IMR-90 (cell line): ENCODE measurements around the gene HUS1B. TPM values are rescaled to one million over a fixed set of nuclear protein-coding genes. Genes with fewer than 3 reads are reported as not detected.
"Not testable (repeated sequence)": the region's sequence is repeated elsewhere in the genome, so short reads cannot be mapped to it uniquely, and the experiment has no call there.

ENCODE experiments used
- ATAC-seq: fragments of 200-7000 bp; cut with Tn5 transposase; 2 replicates; pipeline ENCODE4 v1.9.1; 2020; ENCODE audit warnings: low read depth, mild to moderate bottlenecking, moderate library complexity
- BruUV-seq: library from RNA; stranded (reverse); fragments of 400-500 nt; replicated peaks from 2 replicates; lab custom pipeline; 2021; lab: Mats Ljungman, UMichigan
- CTCF ChIA-PET: fragments of 300-600 bp; formaldehyde crosslinking; extraction: SDS; loops from one replicate; lab custom pipeline; 2021; ENCODE audit warnings: antibody characterized with exemption; lab: Yijun Ruan, JAX
- POLR2A ChIA-PET: fragments of 300-600 bp; sonication (Branson Sonifier 250); formaldehyde crosslinking; loops from one replicate; lab custom pipeline; 2022; ENCODE audit warnings: antibody characterized with exemption; ENCODE audit not compliant: unreplicated experiment; lab: Charles Lee
- DNase-seq: peaks from one replicate; pipeline ENCODE4 v3.0.0; 2013
- H2AFZ ChIP-seq: replicated peaks from 2 replicates; pipeline ENCODE3; 2013; ENCODE audit warnings: low read length, mild to moderate bottlenecking; ENCODE audit not compliant: poor library complexity
- H2AK5ac ChIP-seq: 2 replicates; pipeline ENCODE4 v1.6.1; 2013; ENCODE audit warnings: low read depth, low read length, inconsistent platforms
- H2AK9ac ChIP-seq: replicated peaks from 2 replicates; pipeline ENCODE3; 2013; ENCODE audit warnings: mild to moderate bottlenecking, low read depth, low read length, moderate library complexity; ENCODE audit not compliant: poor library complexity
- H2BK120ac ChIP-seq: 2 replicates; pipeline ENCODE4 v1.6.1; 2013; ENCODE audit warnings: low read depth, low read length, inconsistent platforms
- H2BK15ac ChIP-seq: 3 replicates; pipeline ENCODE4 v1.6.1; 2013; ENCODE audit warnings: low read depth, low read length, inconsistent platforms
- H2BK20ac ChIP-seq: 2 replicates; pipeline ENCODE4 v1.6.1; 2013; ENCODE audit warnings: low read depth, mild to moderate bottlenecking, inconsistent platforms, low read length, moderate library complexity
- H2BK5ac ChIP-seq: 2 replicates; pipeline ENCODE4 v1.6.1; 2013; ENCODE audit warnings: mild to moderate bottlenecking, low read depth, low read length, inconsistent platforms; ENCODE audit not compliant: poor library complexity, severe bottlenecking
- H3K14ac ChIP-seq: replicated peaks from 2 replicates; pipeline ENCODE4 v1.6.1; 2013; ENCODE audit warnings: low read depth, low read length, inconsistent platforms
- H3K18ac ChIP-seq: 2 replicates; pipeline ENCODE4 v1.6.1; 2013; ENCODE audit warnings: low read depth, low read length, control low read depth
- H3K23ac ChIP-seq: 2 replicates; pipeline ENCODE4 v1.6.1; 2013; ENCODE audit warnings: low read depth, low read length, inconsistent platforms
- H3K27ac ChIP-seq: 2 replicates; pipeline ENCODE4 v1.5.1; 2013; ENCODE audit warnings: mild to moderate bottlenecking, control low read depth, low read length; ENCODE audit not compliant: insufficient read depth
- H3K27me3 ChIP-seq: 2 replicates; pipeline ENCODE4 v1.6.1; 2013; ENCODE audit warnings: low read length; ENCODE audit not compliant: control insufficient read depth, insufficient read depth
- H3K36me3 ChIP-seq: 2 replicates; pipeline ENCODE4 v1.6.1; 2013; ENCODE audit warnings: low read length, mixed read lengths; ENCODE audit not compliant: control insufficient read depth, insufficient read depth
- H3K4ac ChIP-seq: 2 replicates; pipeline ENCODE4 v1.6.1; 2013; ENCODE audit warnings: low read depth, low read length, inconsistent platforms
- H3K4me1 ChIP-seq: 2 replicates; pipeline ENCODE4 v1.6.1; 2013; ENCODE audit warnings: low read length, mixed read lengths; ENCODE audit not compliant: control insufficient read depth, insufficient read depth
- H3K4me2 ChIP-seq: 2 replicates; pipeline ENCODE4 v1.6.1; 2013; ENCODE audit warnings: low read depth, mild to moderate bottlenecking, control low read depth, low read length, moderate library complexity
- H3K4me3 ChIP-seq: 2 replicates; pipeline ENCODE4 v1.5.1; 2013; ENCODE audit warnings: low read depth, mild to moderate bottlenecking, control low read depth, low read length, moderate library complexity; ENCODE audit not compliant: insufficient read depth
- H3K56ac ChIP-seq: 2 replicates; pipeline ENCODE4 v1.6.1; 2013; ENCODE audit warnings: low read length, inconsistent platforms; ENCODE audit not compliant: insufficient read depth; ENCODE audit errors: extremely low read depth
- H3K79me1 ChIP-seq, 2 experiments: 2 replicates each; pipeline ENCODE4 v1.6.1; 2013; ENCODE audit warnings: low read length in 2 of 2, inconsistent platforms in 1 of 2, low read depth in 1 of 2
- H3K9ac ChIP-seq: 2 replicates; pipeline ENCODE4 v1.6.1; 2013; ENCODE audit warnings: low read depth, low read length, control low read depth
- H3K9me1 ChIP-seq: 2 replicates; pipeline ENCODE4 v1.6.1; 2013; ENCODE audit warnings: low read length, inconsistent platforms; ENCODE audit not compliant: insufficient read depth
- H3K9me3 ChIP-seq: 2 replicates; pipeline ENCODE4 v1.6.1; 2013; ENCODE audit warnings: low read length; ENCODE audit not compliant: control insufficient read depth, insufficient read depth
- H4K20me1 ChIP-seq: 2 replicates; pipeline ENCODE4 v1.6.1; 2013; ENCODE audit warnings: low read length, inconsistent platforms; ENCODE audit not compliant: insufficient read depth
- H4K5ac ChIP-seq: 2 replicates; pipeline ENCODE4 v1.6.1; 2013; ENCODE audit warnings: mild to moderate bottlenecking, low read depth, low read length, control low read depth
- H4K8ac ChIP-seq, 2 experiments: 2 replicates each; pipeline ENCODE4 v1.6.1; 2013; ENCODE audit warnings: low read depth in 2 of 2, low read length in 2 of 2, control low read depth in 1 of 2, inconsistent platforms in 1 of 2
- H4K91ac ChIP-seq: 2 replicates; pipeline ENCODE4 v1.6.1; 2013; ENCODE audit warnings: low read depth, low read length, inconsistent platforms; ENCODE audit not compliant: insufficient read depth
- CTCF ChIP-seq: conservative IDR thresholded peaks from 2 replicates; pipeline ENCODE4 v1.5.1; 2012; ENCODE audit warnings: mild to moderate bottlenecking, low read depth, low read length, improper control_type of control experiment
- WGBS, 2 experiments: methylation state at CpG; one replicate each; pipeline versions ENCODE4 v1.1.5 to v1.1.7; 2013; ENCODE audit warnings: missing lambda C conversion rate in 2 of 2; ENCODE audit not compliant: insufficient read length in 1 of 2; ENCODE audit errors: extremely low coverage in 2 of 2; 5-methylcytosine and 5-hydroxymethylcytosine counted together
- dilution Hi-C: fragments of 300-500 bp; cut with HindIII; formaldehyde crosslinking; loops from one replicate; pipeline ENCODE4 v1.14.3; 2018; ENCODE audit warnings: low sequenced_read_pairs; ENCODE audit not compliant: unreplicated experiment
- in situ Hi-C: fragments of 300-500 bp; cut with MboI; formaldehyde crosslinking; loops from 3 replicates; pipeline ENCODE4 v1.14.3; 2019; ENCODE audit warnings: low sequenced_read_pairs, inconsistent platforms, mixed read lengths
- intact Hi-C: fragments of 100-400 bp; cut with micrococcal nuclease; formaldehyde crosslinking; loops from 2 replicates; pipeline ENCODE4 v1.10.0; 2022
- polyA plus RNA-seq, 3 experiments: library from polyadenylated mRNA; depleted of rRNA; stranded (reverse); fragments of >200 nt; gene quantifications; 2 replicates each; pipeline ENCODE4 v1.2.3, GENCODE V29; 2012; ENCODE audit warnings: low replicate concordance in 1 of 3
- total RNA-seq: library from RNA; depleted of rRNA; stranded (reverse); fragments of >200 nt; gene quantifications from 2 replicates; pipeline ENCODE4 v1.2.3, GENCODE V29; 2012

HUS1B gene
- total and polyA plus RNA-seq, 2 of the 4 experiments (the other 2 are of a cell fraction): 0.36 to 0.39 TPM

- no peak for TF ChIP-seq CTCF
Observed at GRCh38 chr6:665403-666267, 8.7 kb upstream of the HUS1B start (continued).

GRCh38 chr6:663788-664187, 6.9 kb upstream of the HUS1B start:
- H2BK5ac ChIP-seq, H3K4me2 ChIP-seq, intact Hi-C loops, H3K4ac ChIP-seq, H4K5ac ChIP-seq, H4K91ac ChIP-seq, H2BK15ac ChIP-seq, ATAC-seq, dilution Hi-C loops, H2AK9ac ChIP-seq, H3K9ac ChIP-seq, H2AK5ac ChIP-seq, in situ Hi-C loops, H3K9me3 ChIP-seq, BruUV-seq, H3K23ac ChIP-seq, H3K56ac ChIP-seq, H2BK120ac ChIP-seq, H3K27ac ChIP-seq, H3K18ac ChIP-seq, H4K8ac ChIP-seq, H3K9me1 ChIP-seq, DNase-seq, POLR2A ChIA-PET, H3K14ac ChIP-seq, H3K27me3 ChIP-seq, H3K4me1 ChIP-seq, H2BK20ac ChIP-seq, H3K36me3 ChIP-seq, H3K4me3 ChIP-seq, H2AFZ ChIP-seq: not testable (repeated sequence)
- Histone ChIP-seq H3K79me1 (peaks cover 18 to 40% of the 10 kb centered on the region in 2 experiments), H4K20me1 (peaks cover 21% of the 10 kb centered on the region; the same call in 1 of the 2 replicates)
- no CpG with 5 or more reads among the region's 4 CpGs for WGBS, 2 experiments
- CTCF ChIA-PET: interaction anchor here (0.5 kb wide), 1 partner anchor 13 kb away, joined by 4 read pairs; no protein-coding TSS in a partner anchor
